Gastroesophageal sphincter (tissue), 4 donors: ENCODE data around the gene RPRD2. TPM values are rescaled to one million over a fixed set of nuclear protein-coding genes. Genes with fewer than 3 reads are reported as not detected.
A peak's percentile ranks its signal among the peaks of the same experiment; 100 is the strongest.

Experiments
- ATAC-seq: fragments of 150-250 bp; one replicate; pipeline ENCODE4 v1.9.1; 2016; ENCODE audit warnings: mild to moderate bottlenecking, moderate library complexity
- H3K27ac ChIP-seq, 4 donors: fragments of 200-600 bp; sonication (generic) in 3 of 4; 1 replicate in 3 of 4; 2 replicates in 1 of 4; pipeline ENCODE4 v1.5.1; 2016 to 2019
- H3K27me3 ChIP-seq: fragments of 200-600 bp; sonication (generic); one replicate; pipeline ENCODE4 v1.5.1; 2019
- H3K36me3 ChIP-seq, 2 donors: fragments of 200-600 bp; sonication (generic); one replicate each; pipeline ENCODE4 v1.5.1; 2019; ENCODE audit warnings: control low read depth in 1 of 2
- H3K4me1 ChIP-seq, 3 donors: fragments of 200-600 bp; sonication (generic); 1 replicate in 2 of 3; 2 replicates in 1 of 3; pipeline ENCODE4 v1.5.1; 2016 to 2019; ENCODE audit warnings: control low read depth in 2 of 3
- H3K4me3 ChIP-seq, 2 donors: fragments of 200-600 bp; sonication (generic); one replicate each; pipeline ENCODE4 v1.5.1; 2019; ENCODE audit warnings: mild to moderate bottlenecking in 1 of 2, moderate library complexity in 1 of 2
- H3K9me3 ChIP-seq, 3 donors: fragments of 200-600 bp; sonication (generic); one replicate each; pipeline ENCODE4 v1.5.1; 2017 to 2019; ENCODE audit warnings: control low read depth in 2 of 3
- EP300 ChIP-seq: sonication (generic); formaldehyde crosslinking; IDR thresholded peaks from one replicate; pipeline ENCODE4 v1.6.1; 2017; ENCODE audit warnings: antibody characterized with exemption, mild to moderate bottlenecking
- POLR2A ChIP-seq, 2 donors: fragments of 450-650 bp; IDR thresholded peaks; one replicate each; pipeline ENCODE4 v1.6.1; 2017; ENCODE audit warnings: antibody characterized with exemption in 2 of 2, mild to moderate bottlenecking in 2 of 2, moderate library complexity in 1 of 2
- POLR2AphosphoS5 ChIP-seq: sonication (generic); formaldehyde crosslinking; IDR thresholded peaks from one replicate; pipeline ENCODE4 v1.6.1; 2017; ENCODE audit warnings: antibody characterized with exemption
- WGBS, 2 donors: methylation state at CpG; one replicate each; pipeline ENCODE4 v1.1.5; 2018; ENCODE audit warnings: low coverage in 1 of 2; 5-methylcytosine and 5-hydroxymethylcytosine counted together
- total RNA-seq, 4 donors: library from RNA; depleted of rRNA; stranded (reverse); fragments of >200 nt; gene quantifications; one replicate each; pipeline ENCODE4 v1.1.0, GENCODE V29; 2016
- TF ChIP-seq, protein P1 (sequence below), 4 experiments: fragments of 200-600 bp in 2 of 4; fragments of 450-650 bp in 2 of 4; sonication (generic) in 1 of 4; IDR thresholded peaks; one replicate each; pipeline ENCODE4 v1.5.1; 2017 to 2019; ENCODE audit warnings: antibody characterized with exemption in 4 of 4, mild to moderate bottlenecking in 2 of 4, moderate library complexity in 2 of 4

Gene RPRD2
- total RNA-seq, 4 donors from 2014 or later, result 17.0 to 31.3 (median 26.2) TPM

DNA sequence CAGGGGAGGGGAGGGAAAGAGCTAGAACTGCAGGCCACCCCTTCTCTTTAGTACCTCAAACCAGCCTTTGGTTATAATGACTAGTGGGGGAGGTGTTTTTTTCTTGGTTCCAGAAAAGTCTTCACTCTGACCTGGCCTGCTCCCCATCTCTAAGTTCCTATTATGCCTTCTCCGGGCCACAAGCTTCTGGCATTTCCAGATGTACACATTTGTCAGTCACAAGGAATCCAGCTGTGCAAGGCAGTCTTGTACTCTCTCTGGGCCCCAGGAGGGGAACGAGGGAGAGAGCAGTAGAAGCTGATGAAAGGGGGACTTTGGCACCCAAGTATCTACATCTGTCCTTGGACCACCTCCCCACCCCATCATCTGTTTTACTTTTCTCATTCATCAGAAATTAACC is 148.9 kb downstream of the RPRD2 start:
- Histone ChIP-seq H3K4me3 (no peak overlapping the region), H3K27ac (no peak overlapping the region), H3K4me1 (peaks cover 0 to 48% (median 12%) of the 10 kb centered on the region in 3 donors), H3K27me3 (no peaks in the 10 kb centered on the region), H3K36me3 (peaks cover 0 to 25% of the 10 kb centered on the region in 2 donors), H3K9me3 (no peaks in the 10 kb centered on the region)
- ATAC-seq, result no peak
- 67% methylated on average over 1 of the region's 2 CpGs; no CpG with 5 or more reads in 1 of the 2 donors for WGBS, 2 donors
- TF ChIP-seq EP300 (no peak), POLR2A (IDR thresholded peaks at IDR 0.05) (no peak), POLR2AphosphoS5 (no peak)
- TF ChIP-seq, protein P1, sequence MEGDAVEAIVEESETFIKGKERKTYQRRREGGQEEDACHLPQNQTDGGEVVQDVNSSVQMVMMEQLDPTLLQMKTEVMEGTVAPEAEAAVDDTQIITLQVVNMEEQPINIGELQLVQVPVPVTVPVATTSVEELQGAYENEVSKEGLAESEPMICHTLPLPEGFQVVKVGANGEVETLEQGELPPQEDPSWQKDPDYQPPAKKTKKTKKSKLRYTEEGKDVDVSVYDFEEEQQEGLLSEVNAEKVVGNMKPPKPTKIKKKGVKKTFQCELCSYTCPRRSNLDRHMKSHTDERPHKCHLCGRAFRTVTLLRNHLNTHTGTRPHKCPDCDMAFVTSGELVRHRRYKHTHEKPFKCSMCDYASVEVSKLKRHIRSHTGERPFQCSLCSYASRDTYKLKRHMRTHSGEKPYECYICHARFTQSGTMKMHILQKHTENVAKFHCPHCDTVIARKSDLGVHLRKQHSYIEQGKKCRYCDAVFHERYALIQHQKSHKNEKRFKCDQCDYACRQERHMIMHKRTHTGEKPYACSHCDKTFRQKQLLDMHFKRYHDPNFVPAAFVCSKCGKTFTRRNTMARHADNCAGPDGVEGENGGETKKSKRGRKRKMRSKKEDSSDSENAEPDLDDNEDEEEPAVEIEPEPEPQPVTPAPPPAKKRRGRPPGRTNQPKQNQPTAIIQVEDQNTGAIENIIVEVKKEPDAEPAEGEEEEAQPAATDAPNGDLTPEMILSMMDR (IDR thresholded peaks at IDR 0.05), result no peak

DNA sequence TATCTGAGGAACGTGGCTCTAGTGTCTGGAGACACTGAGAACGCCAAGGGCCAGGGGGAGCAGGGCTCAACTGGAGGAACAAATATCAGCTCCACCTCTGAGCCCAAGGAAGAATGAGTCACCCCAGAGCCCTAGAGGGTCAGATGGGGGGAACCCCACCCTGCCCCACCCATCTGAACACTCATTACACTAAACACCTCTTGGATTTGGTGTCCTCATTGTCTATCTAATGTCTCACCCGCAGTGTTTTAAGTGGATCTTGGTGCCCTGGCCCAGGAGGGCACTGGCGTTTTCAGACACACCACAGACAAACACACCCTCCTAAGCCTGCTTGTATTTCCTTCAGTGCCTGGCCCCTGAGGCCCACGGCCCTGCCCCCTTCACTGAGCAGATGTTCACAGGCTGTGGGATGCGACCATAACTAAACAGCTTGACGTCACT is 149.4 kb downstream of the RPRD2 start:
- H3K9me3 ChIP-seq, result no peaks in the 10 kb centered on the region
- TF ChIP-seq EP300 (no peak), POLR2AphosphoS5 (no peak), POLR2A (IDR thresholded peaks at IDR 0.05) (no peak)
- TF ChIP-seq, protein P1 (IDR thresholded peaks at IDR 0.05), result no peak
- peaks cover 0 to 43% (median 12%) of the 10 kb centered on the region in 3 donors for H3K4me1 ChIP-seq
- H3K27me3 ChIP-seq, result no peaks in the 10 kb centered on the region
- ATAC-seq, result no peak
- H3K4me3 ChIP-seq, result no peak overlapping the region
- 85% methylated on average over 5 of the region's 7 CpGs; no CpG with 5 or more reads in 1 of the 2 donors for WGBS, 2 donors
- no peak overlapping the region for H3K27ac ChIP-seq
- H3K36me3 ChIP-seq, result peaks cover 0 to 25% of the 10 kb centered on the region in 2 donors

DNA sequence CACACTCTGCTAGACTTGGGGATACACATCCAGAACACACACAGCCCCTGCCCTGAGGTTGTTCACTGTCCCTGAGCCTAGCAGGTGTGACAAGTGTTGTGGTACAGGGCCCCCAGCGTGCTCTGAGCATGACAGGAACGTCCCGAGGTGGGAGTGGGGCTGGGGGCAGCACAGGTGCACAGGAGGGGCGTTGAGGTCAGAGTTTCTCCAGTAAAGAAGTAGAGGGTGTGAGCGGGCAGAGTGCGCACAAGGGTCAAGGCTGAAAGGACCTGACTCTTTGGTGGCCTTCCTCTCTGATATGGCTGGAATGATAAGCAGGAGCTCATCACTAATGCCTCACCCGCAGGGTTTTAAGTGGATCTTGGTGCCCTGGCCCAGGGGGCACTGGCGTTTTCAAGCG is 150.3 kb downstream of the RPRD2 start:
- Histone ChIP-seq H3K9me3 (no peaks in the 10 kb centered on the region), H3K27me3 (no peaks in the 10 kb centered on the region), H3K36me3 (peaks cover 0 to 25% of the 10 kb centered on the region in 2 donors), H3K27ac (peak overlapping the region in 1 of 4 donors; percentile 93), H3K4me3 (no peak overlapping the region), H3K4me1 (peaks cover 0 to 34% (median 9%) of the 10 kb centered on the region in 3 donors)
- TF ChIP-seq, protein P1 (IDR thresholded peaks at IDR 0.05), result no peak
- no peak for ATAC-seq
- 100% methylated on average over 1 of the region's 9 CpGs; no CpG with 5 or more reads in 1 of the 2 donors for WGBS, 2 donors

DNA sequence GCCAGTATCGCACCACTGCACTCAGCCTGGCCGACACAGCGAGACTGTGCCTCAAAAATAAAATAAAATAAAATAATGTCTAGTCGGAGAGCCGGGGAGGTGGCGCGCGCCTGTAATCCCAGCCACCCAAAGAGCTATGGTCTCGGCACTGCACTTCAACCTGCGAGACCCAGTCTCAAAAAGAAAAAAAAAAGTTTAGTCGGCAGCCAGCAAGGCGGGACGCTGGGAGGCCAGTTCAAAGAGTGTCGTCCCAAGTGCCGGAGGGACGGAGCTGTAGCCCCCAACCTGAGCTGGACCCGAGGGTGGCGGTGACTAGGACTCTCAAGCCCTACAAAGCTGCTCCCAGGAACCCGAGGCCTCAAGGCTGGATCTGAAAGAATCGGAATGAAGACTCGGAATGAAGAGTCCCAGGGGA is 151.0 kb downstream of the RPRD2 start:
- Histone ChIP-seq H3K9me3 (no peaks in the 10 kb centered on the region), H3K27ac (peak overlapping the region; percentile 66 to 93 (median 88)), H3K36me3 (peaks cover 0 to 19% of the 10 kb centered on the region in 2 donors), H3K27me3 (no peaks in the 10 kb centered on the region), H3K4me3 (peak overlapping the region; percentile 47 to 54), H3K4me1 (peaks cover 0 to 27% (median 9%) of the 10 kb centered on the region in 3 donors)
- WGBS, 2 donors, result 0 to 27% methylated on average over 3 to 17 of the region's 21 CpGs
- no peak for ATAC-seq
- TF ChIP-seq POLR2AphosphoS5, result no peak
- TF ChIP-seq, protein P1 (IDR thresholded peaks at IDR 0.05), result no peak
- no peak for TF ChIP-seq EP300
- TF ChIP-seq POLR2A (IDR thresholded peaks at IDR 0.05), result no peak

DNA sequence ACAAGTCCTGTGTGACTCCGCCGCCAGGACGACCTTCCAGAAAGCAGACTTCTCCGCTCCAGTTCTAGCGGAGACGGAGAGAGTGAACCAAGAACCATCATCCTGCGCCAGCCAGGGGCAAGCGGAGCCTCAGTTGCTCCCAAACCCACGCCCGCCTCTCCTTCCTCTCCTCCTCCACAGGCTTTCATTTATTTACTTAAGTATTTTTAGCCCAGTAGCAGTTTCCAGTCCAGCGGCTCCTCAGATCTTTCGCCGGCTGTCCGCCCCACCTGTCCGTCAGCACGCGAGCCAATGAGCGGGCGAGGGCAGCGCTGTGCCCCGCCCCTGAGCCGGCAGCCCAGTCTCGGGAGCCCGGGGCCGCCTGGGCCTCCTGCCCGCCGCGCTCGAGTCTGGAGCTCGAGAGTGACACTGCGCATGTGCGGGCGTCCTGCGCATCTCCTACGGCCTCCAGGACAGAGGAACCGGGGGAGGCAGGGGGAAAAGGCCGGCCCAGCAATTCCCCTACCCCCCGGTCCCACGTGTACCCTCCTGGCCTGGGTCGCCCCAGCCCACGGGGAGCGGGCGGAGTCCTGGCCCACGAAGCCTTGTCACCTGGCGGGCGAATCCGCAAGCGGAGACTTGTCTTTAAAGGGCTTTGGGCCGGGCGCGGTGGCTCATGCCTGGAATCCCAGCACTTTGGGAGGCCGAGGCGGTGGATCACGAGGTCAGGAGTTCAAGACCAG is 151.5 kb downstream of the RPRD2 start, which contains the start of gene FALEC:
Gene FALEC (plus strand): TSS at position 425 of the 722 bp plus-strand sequence.
- peak within 1 kb of the TSS; percentile 47 to 54 for H3K4me3 ChIP-seq
- H3K4me1 ChIP-seq, result peaks cover 0 to 27% (median 9%) of the 10 kb centered on the region in 3 donors
- peaks cover 0 to 14% of the 10 kb centered on the region in 2 donors for H3K36me3 ChIP-seq
- TF ChIP-seq POLR2A (IDR thresholded peaks at IDR 0.05), result peak in 1 of 2 donors; percentile 46
- TF ChIP-seq, protein P1 (IDR thresholded peaks at IDR 0.05), result peak in 2 of 4 experiments; percentile 21
- no peak for TF ChIP-seq EP300
- peak; percentile 22 for TF ChIP-seq POLR2AphosphoS5
- WGBS, 2 donors, result 2 to 3% methylated on average over 18 to 28 of the region's 54 CpGs
- H3K27ac ChIP-seq, result peak within 1 kb of the TSS; percentile 66 to 93 (median 88)
- no peaks in the 10 kb centered on the region for H3K9me3 ChIP-seq
- ATAC-seq, result peak; percentile 99
- H3K27me3 ChIP-seq, result no peaks in the 10 kb centered on the region
